MM.1S (cell line): ENCODE results near the gene VSNL1.

Experiments used
- DNase-seq: peaks from one replicate; pipeline ENCODE4 v3.0.0-alpha.2; 2015
- H2AFZ ChIP-seq: fragments of 300-600 bp; sonication (generic); 2 replicates; pipeline ENCODE4 v1.6.0; 2016; ENCODE audit warnings: antibody characterized with exemption, low read length
- H3F3A ChIP-seq: fragments of 300-600 bp; sonication (generic); 2 replicates; pipeline ENCODE4 v1.6.1; 2016; ENCODE audit warnings: mild to moderate bottlenecking, antibody characterized with exemption, low read length, moderate library complexity, mixed read lengths; ENCODE audit not compliant: insufficient read depth
- H3K27ac ChIP-seq: fragments of 300-600 bp; sonication (generic); 2 replicates; pipeline ENCODE4 v1.5.1; 2016; ENCODE audit warnings: mild to moderate bottlenecking, low read length
- H3K27me3 ChIP-seq: fragments of 300-600 bp; sonication (generic); replicated peaks from 2 replicates; pipeline ENCODE4 v1.6.0; 2016; ENCODE audit warnings: low read length; ENCODE audit not compliant: insufficient read depth
- H3K36me3 ChIP-seq: fragments of 300-600 bp; sonication (generic); replicated peaks from 2 replicates; pipeline ENCODE4 v1.6.1; 2016; ENCODE audit warnings: mild to moderate bottlenecking, low read length, mixed read lengths; ENCODE audit not compliant: insufficient read depth
- H3K4me1 ChIP-seq: fragments of 300-600 bp; sonication (generic); 2 replicates; pipeline ENCODE4 v1.6.1; 2016; ENCODE audit warnings: low read length, mixed read lengths
- H3K4me2 ChIP-seq: fragments of 300-600 bp; sonication (generic); 2 replicates; pipeline ENCODE4 v1.6.0; 2016; ENCODE audit warnings: low read depth, low read length
- H3K4me3 ChIP-seq: fragments of 300-600 bp; sonication (generic); 2 replicates; pipeline ENCODE4 v1.5.1; 2016; ENCODE audit warnings: low read length, mixed read lengths
- H3K79me2 ChIP-seq: fragments of 300-600 bp; sonication (generic); 2 replicates; pipeline ENCODE4 v1.6.1; 2016; ENCODE audit warnings: mixed run types, low read length, mixed read lengths
- H3K9ac ChIP-seq: fragments of 300-600 bp; sonication (generic); 2 replicates; pipeline ENCODE4 v1.6.1; 2016; ENCODE audit warnings: low read length, mixed read lengths
- H3K9me2 ChIP-seq: fragments of 300-600 bp; sonication (generic); replicated peaks from 2 replicates; pipeline ENCODE4 v1.6.1; 2016; ENCODE audit warnings: mild to moderate bottlenecking, low read length, mixed read lengths; ENCODE audit not compliant: insufficient read depth
- H3K9me3 ChIP-seq: fragments of 300-600 bp; sonication (generic); replicated peaks from 2 replicates; pipeline ENCODE4 v1.6.1; 2016; ENCODE audit warnings: mild to moderate bottlenecking, low read length, mixed read lengths; ENCODE audit not compliant: insufficient read depth
- H4K20me1 ChIP-seq: fragments of 300-600 bp; sonication (generic); 2 replicates; pipeline ENCODE4 v1.6.1; 2016; ENCODE audit warnings: mild to moderate bottlenecking, low read length, moderate library complexity, mixed read lengths; ENCODE audit not compliant: insufficient read depth
- EZH2 ChIP-seq: fragments of 300-600 bp; sonication (generic); optimal IDR thresholded peaks from 2 replicates; pipeline ENCODE3; 2017; ENCODE audit warnings: low read depth, mild to moderate bottlenecking, antibody characterized with exemption, low read length, mixed read lengths
- EZH2phosphoT487 ChIP-seq: fragments of 300-600 bp; sonication (generic); IDR thresholded peaks from 2 replicates; pipeline ENCODE4 v1.6.1; 2018; ENCODE audit warnings: antibody characterized with exemption, low read length
- TF ChIP-seq, protein P1 (sequence below): fragments of 300-600 bp; sonication (generic); IDR thresholded peaks from 2 replicates; pipeline ENCODE4 v1.5.1; 2016; ENCODE audit warnings: antibody characterized with exemption, low read length, mixed read lengths

The VSNL1 gene

DNA sequence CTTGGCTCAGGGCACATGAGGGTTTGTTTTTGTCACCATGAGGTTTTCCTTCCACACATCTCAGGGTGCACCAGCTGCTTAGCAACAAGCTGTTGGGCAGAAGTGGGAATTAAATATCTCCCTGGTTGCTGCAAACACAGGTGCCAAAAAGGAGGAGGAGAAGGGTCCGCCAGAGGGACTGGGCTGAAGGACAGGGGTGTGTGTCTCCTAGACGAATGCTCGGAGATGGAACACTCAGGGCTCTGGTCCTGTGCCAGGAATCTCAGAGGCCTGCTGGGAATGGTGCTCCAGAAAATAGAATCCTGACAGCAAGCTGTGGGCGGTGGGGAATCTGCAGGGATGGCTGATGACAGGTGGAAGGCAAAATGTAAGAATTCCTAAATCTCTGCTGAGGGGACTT, 94.5 kb downstream of the VSNL1 start:
- no peak overlapping the region for H3K27ac ChIP-seq
- H2AFZ ChIP-seq: no peak overlapping the region
- H3K79me2 ChIP-seq: no peaks in the 10 kb centered on the region
- H3F3A ChIP-seq: no peaks in the 10 kb centered on the region
- TF ChIP-seq EZH2phosphoT487 (no peak), EZH2 (no peak)
- TF ChIP-seq, protein P1, sequence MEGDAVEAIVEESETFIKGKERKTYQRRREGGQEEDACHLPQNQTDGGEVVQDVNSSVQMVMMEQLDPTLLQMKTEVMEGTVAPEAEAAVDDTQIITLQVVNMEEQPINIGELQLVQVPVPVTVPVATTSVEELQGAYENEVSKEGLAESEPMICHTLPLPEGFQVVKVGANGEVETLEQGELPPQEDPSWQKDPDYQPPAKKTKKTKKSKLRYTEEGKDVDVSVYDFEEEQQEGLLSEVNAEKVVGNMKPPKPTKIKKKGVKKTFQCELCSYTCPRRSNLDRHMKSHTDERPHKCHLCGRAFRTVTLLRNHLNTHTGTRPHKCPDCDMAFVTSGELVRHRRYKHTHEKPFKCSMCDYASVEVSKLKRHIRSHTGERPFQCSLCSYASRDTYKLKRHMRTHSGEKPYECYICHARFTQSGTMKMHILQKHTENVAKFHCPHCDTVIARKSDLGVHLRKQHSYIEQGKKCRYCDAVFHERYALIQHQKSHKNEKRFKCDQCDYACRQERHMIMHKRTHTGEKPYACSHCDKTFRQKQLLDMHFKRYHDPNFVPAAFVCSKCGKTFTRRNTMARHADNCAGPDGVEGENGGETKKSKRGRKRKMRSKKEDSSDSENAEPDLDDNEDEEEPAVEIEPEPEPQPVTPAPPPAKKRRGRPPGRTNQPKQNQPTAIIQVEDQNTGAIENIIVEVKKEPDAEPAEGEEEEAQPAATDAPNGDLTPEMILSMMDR: no peak
- H3K4me1 ChIP-seq: no peaks in the 10 kb centered on the region
- no peak for DNase-seq
- H3K9me2 ChIP-seq: no peaks in the 10 kb centered on the region
- H3K4me2 ChIP-seq: no peak overlapping the region
- H3K9ac ChIP-seq: no peak overlapping the region
- H3K4me3 ChIP-seq: no peak overlapping the region
- H3K9me3 ChIP-seq: no peaks in the 10 kb centered on the region
- no peaks in the 10 kb centered on the region for H3K27me3 ChIP-seq
- no peaks in the 10 kb centered on the region for H3K36me3 ChIP-seq
- H4K20me1 ChIP-seq: no peaks in the 10 kb centered on the region

DNA sequence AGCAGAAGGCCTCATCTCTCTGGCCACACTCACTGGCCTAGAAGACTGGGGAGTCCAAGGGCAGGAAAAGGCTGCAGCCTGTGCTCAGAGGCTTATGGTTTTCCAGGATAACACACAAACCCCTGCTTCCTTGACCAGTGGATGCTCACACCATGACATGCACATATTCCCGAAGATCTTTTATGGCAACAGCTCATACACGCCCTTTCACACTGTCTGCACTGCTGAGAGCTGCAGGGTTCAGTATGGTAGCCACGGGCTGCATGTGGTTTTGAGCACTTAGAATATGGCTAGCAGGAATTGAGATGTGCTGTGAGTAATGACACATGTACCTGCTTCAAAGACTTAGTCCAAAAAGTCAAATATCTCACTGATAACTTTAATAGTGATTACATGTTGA, 95.8 kb downstream of the VSNL1 start:
- Histone ChIP-seq H2AFZ (no peak overlapping the region), H3F3A (no peaks in the 10 kb centered on the region), H3K9ac (no peak overlapping the region), H3K27ac (no peak overlapping the region), H4K20me1 (no peaks in the 10 kb centered on the region), H3K27me3 (no peaks in the 10 kb centered on the region), H3K4me3 (no peak overlapping the region), H3K4me2 (no peak overlapping the region), H3K9me3 (no peaks in the 10 kb centered on the region), H3K36me3 (no peaks in the 10 kb centered on the region), H3K9me2 (no peaks in the 10 kb centered on the region), H3K79me2 (no peaks in the 10 kb centered on the region), H3K4me1 (no peaks in the 10 kb centered on the region)
- TF ChIP-seq EZH2phosphoT487: no peak
- TF ChIP-seq, protein P1: no peak
- no peak for TF ChIP-seq EZH2
- DNase-seq: no peak

DNA sequence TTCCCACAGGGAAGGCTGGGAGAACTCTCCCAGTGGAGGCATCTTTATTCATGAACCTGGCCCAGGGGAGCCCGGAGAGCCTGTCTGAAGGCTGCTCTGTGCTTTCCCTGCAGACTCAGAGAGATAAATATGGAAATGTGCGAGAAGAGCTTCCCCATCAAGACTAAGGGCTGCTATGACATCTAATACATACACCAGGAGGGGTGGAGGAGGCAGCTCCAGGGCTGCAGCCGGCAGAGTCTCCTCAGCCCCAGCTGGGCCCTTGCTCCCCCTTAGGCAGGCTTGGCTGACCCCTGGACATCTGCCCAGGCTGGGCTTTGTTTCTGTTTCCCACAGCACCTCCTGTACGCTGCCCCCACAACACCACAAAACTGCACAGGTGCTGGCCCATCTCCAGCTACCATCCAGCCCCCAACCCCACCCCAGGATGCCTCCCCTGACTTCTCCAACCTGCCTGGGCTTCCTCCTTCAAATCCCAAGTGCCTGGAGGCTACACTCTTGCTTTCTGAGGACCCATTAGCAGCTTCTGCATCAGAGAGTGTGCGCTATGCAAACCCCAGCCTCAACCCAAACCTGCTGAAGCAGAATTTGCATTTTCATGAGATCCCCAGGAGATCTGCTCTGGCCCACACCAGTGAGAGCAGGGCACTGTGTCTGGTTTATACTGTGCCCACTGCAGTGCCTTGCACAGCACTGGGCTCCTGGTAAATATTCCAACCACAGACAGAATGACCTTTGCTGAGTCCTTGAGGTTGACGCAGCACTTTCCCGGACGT, 96.8 kb downstream of the VSNL1 start:
- Histone ChIP-seq H3K27ac (no peak overlapping the region), H3K27me3 (no peaks in the 10 kb centered on the region), H3K36me3 (no peaks in the 10 kb centered on the region), H3F3A (no peaks in the 10 kb centered on the region), H3K9me3 (no peaks in the 10 kb centered on the region), H2AFZ (no peak overlapping the region), H3K79me2 (no peaks in the 10 kb centered on the region), H3K9me2 (no peaks in the 10 kb centered on the region), H3K9ac (no peak overlapping the region), H4K20me1 (no peaks in the 10 kb centered on the region), H3K4me3 (no peak overlapping the region), H3K4me2 (no peak overlapping the region), H3K4me1 (no peaks in the 10 kb centered on the region)
- DNase-seq: no peak
- TF ChIP-seq EZH2phosphoT487: no peak

DNA sequence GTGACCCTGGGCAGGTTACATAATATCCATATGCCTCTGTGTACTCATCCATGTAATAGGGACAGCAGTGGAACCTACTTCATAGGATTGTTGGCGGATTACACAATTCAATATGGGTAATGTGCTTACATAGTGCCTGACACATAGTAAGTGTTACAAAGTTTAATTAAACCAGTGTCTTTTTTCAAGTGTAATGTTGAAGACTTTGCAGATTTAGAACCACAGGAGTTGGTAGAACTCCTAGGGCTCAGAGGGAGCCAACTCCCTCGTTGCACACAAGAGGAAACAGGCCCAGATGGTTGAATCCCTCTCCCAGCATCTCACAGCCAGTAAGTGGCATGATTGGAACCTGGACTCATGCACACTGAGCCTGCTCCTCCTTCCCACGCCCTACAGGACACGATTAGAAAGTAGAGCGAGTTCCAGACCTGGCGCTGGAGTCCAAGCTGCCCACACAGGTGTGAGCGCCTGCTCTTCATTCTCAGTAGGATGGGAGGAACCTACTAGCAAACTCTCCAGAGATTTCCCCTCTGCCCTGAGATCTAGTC, 97.8 kb downstream of the VSNL1 start:
- H3K4me1 ChIP-seq: no peaks in the 10 kb centered on the region
- H3K27ac ChIP-seq: no peak overlapping the region
- no peaks in the 10 kb centered on the region for H4K20me1 ChIP-seq
- no peak overlapping the region for H3K9ac ChIP-seq
- no peak overlapping the region for H3K4me2 ChIP-seq
- H3K79me2 ChIP-seq: no peaks in the 10 kb centered on the region
- TF ChIP-seq EZH2: no peak
- TF ChIP-seq, protein P1: no peak
- TF ChIP-seq EZH2phosphoT487: no peak
- H3K9me2 ChIP-seq: no peaks in the 10 kb centered on the region
- no peak overlapping the region for H3K4me3 ChIP-seq
- H3F3A ChIP-seq: no peaks in the 10 kb centered on the region
- no peak for DNase-seq
- no peaks in the 10 kb centered on the region for H3K27me3 ChIP-seq
- H3K36me3 ChIP-seq: no peaks in the 10 kb centered on the region
- no peak overlapping the region for H2AFZ ChIP-seq
- H3K9me3 ChIP-seq: no peaks in the 10 kb centered on the region
